Ishikawa (cell line): ENCODE results near the gene GRID2.

Experiments used
- CEBPB ChIP-seq: IDR thresholded peaks from 2 replicates; pipeline ENCODE4 v1.6.1; 2012
- EP300 ChIP-seq: IDR thresholded peaks from 2 replicates; pipeline ENCODE4 v1.6.1; 2012; ENCODE audit warnings: borderline replicate concordance
- FOXM1 ChIP-seq: IDR thresholded peaks from 2 replicates; pipeline ENCODE4 v1.6.1; 2012; ENCODE audit warnings: low read depth, borderline replicate concordance
- NFIC ChIP-seq: IDR thresholded peaks from 2 replicates; pipeline ENCODE4 v1.6.1; 2012
- RAD21 ChIP-seq: IDR thresholded peaks from 2 replicates; pipeline ENCODE4 v1.6.1; 2012; ENCODE audit warnings: low read depth
- TCF12 ChIP-seq: IDR thresholded peaks from 2 replicates; pipeline ENCODE4 v1.6.1; 2012; ENCODE audit warnings: low read depth
- TEAD4 ChIP-seq: IDR thresholded peaks from 2 replicates; pipeline ENCODE4 v1.6.1; 2012
- USF1 ChIP-seq: IDR thresholded peaks from 2 replicates; pipeline ENCODE4 v1.6.1; 2012
- YY1 ChIP-seq: IDR thresholded peaks from 2 replicates; pipeline ENCODE4 v1.6.1; 2012; ENCODE audit warnings: low read depth
- ZBTB7A ChIP-seq: IDR thresholded peaks from 2 replicates; pipeline ENCODE4 v1.6.1; 2012; ENCODE audit warnings: low read depth

GRCh38 chr4:93187466-93187865 lies 883.7 kb downstream of the GRID2 start:
- TF ChIP-seq RAD21 = no peak
- TF ChIP-seq TEAD4 = no peak
- TF ChIP-seq EP300 = no peak
- TF ChIP-seq YY1 = no peak
- no peak for TF ChIP-seq USF1
- no peak for TF ChIP-seq TCF12
- TF ChIP-seq FOXM1 = no peak
- no peak for TF ChIP-seq CEBPB
- no peak for TF ChIP-seq ZBTB7A
- no peak for TF ChIP-seq NFIC
